Natural killer cell treated with Interleukin-12 subunit alpha and Interleukin-12 subunit beta and Interleukin-15 and Interleukin-18, amount 100 ng/mL, for 72 hours (primary cell): Measurements from ENCODE around the gene BARHL1. TPM values are rescaled to one million over a fixed set of nuclear protein-coding genes. Genes with fewer than 3 reads are reported as not detected.
"Not testable (repeated sequence)": the region's sequence is repeated elsewhere in the genome, so short reads cannot be mapped to it uniquely, and the experiment has no call there.

Experiments used
- ATAC-seq, 2 donors: fragments of 150-1000 bp; cut with Tn5 transposase in 1 of 2; sonication (Bioruptor Pico), chemical (Tn5 transposase) in 1 of 2; 2 replicates each; pipeline ENCODE4 v1.10.0; 2021
- DNase-seq: peaks from one replicate; pipeline ENCODE4 v3.0.0; 2022; ENCODE audit warnings: low spot score
- H3K27ac Mint-ChIP-seq, 2 donors: 1 replicate in 1 of 2; 2 replicates in 1 of 2; pipeline ENCODE4 v1.8.0; 2022; ENCODE audit warnings: mixed read lengths in 2 of 2, mild to moderate bottlenecking in 1 of 2, moderate library complexity in 1 of 2
- H3K27me3 Mint-ChIP-seq, 2 donors: 1 replicate in 1 of 2; 2 replicates in 1 of 2; pipeline ENCODE4 v1.8.0; 2022; ENCODE audit warnings: mixed read lengths in 2 of 2
- H3K36me3 Mint-ChIP-seq: one replicate; pipeline ENCODE4 v1.8.0; 2022; ENCODE audit warnings: mixed read lengths
- H3K4me1 Mint-ChIP-seq, 2 donors: 1 replicate in 1 of 2; 2 replicates in 1 of 2; pipeline ENCODE4 v1.8.0; 2022; ENCODE audit warnings: low read depth in 2 of 2, mixed read lengths in 2 of 2, mild to moderate bottlenecking in 1 of 2
- H3K4me3 Mint-ChIP-seq: one replicate; pipeline ENCODE4 v1.8.0; 2022; ENCODE audit warnings: mixed read lengths
- H3K9me3 Mint-ChIP-seq: 2 replicates; pipeline ENCODE4 v1.8.0; 2022; ENCODE audit warnings: mixed read lengths
- total RNA-seq, 2 donors: library from RNA; stranded (reverse); gene quantifications; one replicate each; pipeline ENCODE4 v1.2.3, GENCODE V29; 2022

The BARHL1 gene
- total RNA-seq, 2 donors from 2014 or later, result not detected

GRCh38 chr9:132547976-132548730 is 34.3 kb upstream of the BARHL1 start:
- Mint-ChIP-seq H3K9me3 (no peaks in the 10 kb centered on the region), H3K4me1 (no peaks in the 10 kb centered on the region), H3K36me3 (no peaks in the 10 kb centered on the region), H3K27ac (no peak overlapping the region), H3K27me3 (peaks cover 9 to 28% of the 10 kb centered on the region in 2 donors), H3K4me3 (no peak overlapping the region)
- ATAC-seq (no peak), DNase-seq (no peak)

- Mint-ChIP-seq H3K36me3 (no peaks in the 10 kb centered on the region), H3K9me3 (no peaks in the 10 kb centered on the region), H3K4me1 (no peaks in the 10 kb centered on the region), H3K4me3 (no peak overlapping the region), H3K27ac (no peak overlapping the region), H3K27me3 (peaks cover 9 to 26% of the 10 kb centered on the region in 2 donors)
- DNase-seq, result no peak
- ATAC-seq, result no peak
Observed at GRCh38 chr9:132548751-132549640, 33.4 kb upstream of the BARHL1 start.

GRCh38 chr9:132551556-132551955 is 30.9 kb upstream of the BARHL1 start:
- H3K27me3 Mint-ChIP-seq, result peaks cover 26% of the 10 kb centered on the region in 2 donors
- DNase-seq (no peak), ATAC-seq (no peak)
- H3K4me3 Mint-ChIP-seq, result no peak overlapping the region
- no peak overlapping the region for H3K27ac Mint-ChIP-seq
- H3K4me1 Mint-ChIP-seq, result no peaks in the 10 kb centered on the region
- no peaks in the 10 kb centered on the region for H3K36me3 Mint-ChIP-seq
- H3K9me3 Mint-ChIP-seq, result no peaks in the 10 kb centered on the region

- Mint-ChIP-seq H3K4me1 (no peaks in the 10 kb centered on the region), H3K4me3 (no peak overlapping the region), H3K27me3 (peaks cover 26 to 27% of the 10 kb centered on the region in 2 donors), H3K9me3 (no peaks in the 10 kb centered on the region), H3K36me3 (no peaks in the 10 kb centered on the region), H3K27ac (no peak overlapping the region)
- DNase-seq (no peak), ATAC-seq (no peak)
Observed at GRCh38 chr9:132552041-132552440, 30.4 kb upstream of the BARHL1 start.

GRCh38 chr9:132554755-132555154 is 27.7 kb upstream of the BARHL1 start:
- Mint-ChIP-seq H3K27ac (no peak overlapping the region), H3K4me3 (no peak overlapping the region), H3K9me3 (no peaks in the 10 kb centered on the region), H3K4me1 (no peaks in the 10 kb centered on the region), H3K27me3 (peaks cover 27 to 37% of the 10 kb centered on the region in 2 donors), H3K36me3 (no peaks in the 10 kb centered on the region)
- DNase-seq (no peak), ATAC-seq (no peak)

- Mint-ChIP-seq H3K36me3 (no peaks in the 10 kb centered on the region), H3K4me3 (no peak overlapping the region), H3K9me3 (no peaks in the 10 kb centered on the region), H3K27ac (no peak overlapping the region), H3K4me1 (no peaks in the 10 kb centered on the region), H3K27me3 (peaks cover 31 to 40% of the 10 kb centered on the region in 2 donors)
- ATAC-seq (no peak), DNase-seq (no peak)
Observed at GRCh38 chr9:132555528-132555927, 26.9 kb upstream of the BARHL1 start.

GRCh38 chr9:132556235-132556634 is 26.2 kb upstream of the BARHL1 start:
- Mint-ChIP-seq H3K4me3 (no peak overlapping the region), H3K27ac (no peak overlapping the region), H3K9me3 (no peaks in the 10 kb centered on the region), H3K4me1 (no peaks in the 10 kb centered on the region), H3K27me3 (peaks cover 31 to 40% of the 10 kb centered on the region in 2 donors), H3K36me3 (no peaks in the 10 kb centered on the region)
- ATAC-seq (no peak), DNase-seq (no peak)

- no peak overlapping the region for H3K27ac Mint-ChIP-seq
Observed at GRCh38 chr9:132556714-132557113, 25.7 kb upstream of the BARHL1 start.

GRCh38 chr9:132557159-132557558 is 25.2 kb upstream of the BARHL1 start:
- Mint-ChIP-seq H3K9me3 (no peaks in the 10 kb centered on the region), H3K27me3 (peaks cover 35 to 41% of the 10 kb centered on the region in 2 donors), H3K36me3 (no peaks in the 10 kb centered on the region), H3K4me1 (no peaks in the 10 kb centered on the region), H3K27ac (no peak overlapping the region), H3K4me3 (no peak overlapping the region)
- ATAC-seq (no peak), DNase-seq (no peak)

More at GRCh38 chr9:132556714-132557113, 25.7 kb upstream of the BARHL1 start:
- no peaks in the 10 kb centered on the region for H3K9me3 Mint-ChIP-seq
- H3K4me3 Mint-ChIP-seq, result no peak overlapping the region
- no peaks in the 10 kb centered on the region for H3K36me3 Mint-ChIP-seq
- no peak for ATAC-seq
- H3K27me3 Mint-ChIP-seq, result peaks cover 31 to 40% of the 10 kb centered on the region in 2 donors
- H3K4me1 Mint-ChIP-seq, result no peaks in the 10 kb centered on the region
- no peak for DNase-seq

GRCh38 chr9:132559711-132560110 is 22.7 kb upstream of the BARHL1 start:
- ATAC-seq (no peak), DNase-seq (no peak)
- no peak overlapping the region for H3K27ac Mint-ChIP-seq
- H3K27me3 Mint-ChIP-seq, result peaks cover 34 to 41% of the 10 kb centered on the region in 2 donors
- H3K9me3 Mint-ChIP-seq, result no peaks in the 10 kb centered on the region
- no peak overlapping the region for H3K4me3 Mint-ChIP-seq
- no peaks in the 10 kb centered on the region for H3K36me3 Mint-ChIP-seq
- no peaks in the 10 kb centered on the region for H3K4me1 Mint-ChIP-seq

GRCh38 chr9:132560616-132561202 is 21.7 kb upstream of the BARHL1 start:
- DNase-seq, result no peak
- Mint-ChIP-seq H3K36me3 (no peaks in the 10 kb centered on the region), H3K27ac (no peak overlapping the region), H3K9me3 (no peaks in the 10 kb centered on the region), H3K4me3 (no peak overlapping the region), H3K27me3 (peaks cover 24 to 36% of the 10 kb centered on the region in 2 donors), H3K4me1 (no peaks in the 10 kb centered on the region)
- no peak for ATAC-seq

- DNase-seq (no peak), ATAC-seq (no peak)
- no peaks in the 10 kb centered on the region for H3K36me3 Mint-ChIP-seq
- H3K9me3 Mint-ChIP-seq, result no peaks in the 10 kb centered on the region
- no peak overlapping the region for H3K4me3 Mint-ChIP-seq
- no peaks in the 10 kb centered on the region for H3K4me1 Mint-ChIP-seq
- H3K27me3 Mint-ChIP-seq, result peaks cover 20 to 28% of the 10 kb centered on the region in 2 donors
- H3K27ac Mint-ChIP-seq, result no peak overlapping the region
Observed at GRCh38 chr9:132562306-132562573, 20.2 kb upstream of the BARHL1 start.

- H3K4me1 Mint-ChIP-seq, result no peaks in the 10 kb centered on the region
- no peak overlapping the region for H3K4me3 Mint-ChIP-seq
- ATAC-seq (no peak), DNase-seq (no peak)
- H3K36me3 Mint-ChIP-seq, result no peaks in the 10 kb centered on the region
- no peak overlapping the region for H3K27ac Mint-ChIP-seq
- no peaks in the 10 kb centered on the region for H3K9me3 Mint-ChIP-seq
- H3K27me3 Mint-ChIP-seq, result peaks cover 12 to 18% of the 10 kb centered on the region in 2 donors
Observed at GRCh38 chr9:132564526-132564925, 17.9 kb upstream of the BARHL1 start.

- H3K27ac Mint-ChIP-seq, DNase-seq, H3K9me3 Mint-ChIP-seq, H3K4me3 Mint-ChIP-seq, H3K4me1 Mint-ChIP-seq, ATAC-seq, H3K36me3 Mint-ChIP-seq: not testable (repeated sequence)
- H3K27me3 Mint-ChIP-seq, result peaks cover 15 to 17% of the 10 kb centered on the region in 2 donors
Observed at GRCh38 chr9:132568787-132569186, 13.6 kb upstream of the BARHL1 start.
